ENCODE results near the gene IGF1R. TPM values are rescaled to one million over a fixed set of nuclear protein-coding genes. Genes with fewer than 3 reads are reported as not detected.

The IGF1R gene
- total and polyA plus RNA-seq, 7 donors: 1.2 to 130 (median 39.6) TPM

DNA sequence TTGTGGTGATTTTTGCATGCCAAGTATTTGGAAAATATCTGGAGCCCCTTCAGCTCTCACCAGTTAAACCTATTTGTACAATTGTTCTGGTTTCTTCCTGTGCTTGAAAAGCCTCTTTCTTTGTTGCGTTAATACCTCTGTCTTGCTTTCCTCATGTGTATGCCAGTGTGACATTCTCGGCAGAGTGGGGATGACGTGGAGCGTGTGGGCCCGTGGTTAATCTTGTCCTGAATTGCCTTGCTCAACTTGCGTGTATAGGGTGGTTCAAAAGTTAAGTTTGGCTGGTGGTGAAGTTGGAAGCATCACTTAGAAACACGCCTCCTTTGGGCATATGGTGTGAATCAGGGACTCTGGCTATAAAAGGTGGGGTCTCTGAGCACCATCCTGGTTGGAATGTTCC lies 67.1 kb downstream of the IGF1R start:
- TF ChIP-seq EP300 (IDR thresholded peaks at IDR 0.05): peak in 2 of 4 donors; percentile 73 to 88
- peak in 1 of 4 donors; percentile 28 for TF ChIP-seq POLR2AphosphoS5 (IDR thresholded peaks at IDR 0.05)
- TF ChIP-seq, protein P1, sequence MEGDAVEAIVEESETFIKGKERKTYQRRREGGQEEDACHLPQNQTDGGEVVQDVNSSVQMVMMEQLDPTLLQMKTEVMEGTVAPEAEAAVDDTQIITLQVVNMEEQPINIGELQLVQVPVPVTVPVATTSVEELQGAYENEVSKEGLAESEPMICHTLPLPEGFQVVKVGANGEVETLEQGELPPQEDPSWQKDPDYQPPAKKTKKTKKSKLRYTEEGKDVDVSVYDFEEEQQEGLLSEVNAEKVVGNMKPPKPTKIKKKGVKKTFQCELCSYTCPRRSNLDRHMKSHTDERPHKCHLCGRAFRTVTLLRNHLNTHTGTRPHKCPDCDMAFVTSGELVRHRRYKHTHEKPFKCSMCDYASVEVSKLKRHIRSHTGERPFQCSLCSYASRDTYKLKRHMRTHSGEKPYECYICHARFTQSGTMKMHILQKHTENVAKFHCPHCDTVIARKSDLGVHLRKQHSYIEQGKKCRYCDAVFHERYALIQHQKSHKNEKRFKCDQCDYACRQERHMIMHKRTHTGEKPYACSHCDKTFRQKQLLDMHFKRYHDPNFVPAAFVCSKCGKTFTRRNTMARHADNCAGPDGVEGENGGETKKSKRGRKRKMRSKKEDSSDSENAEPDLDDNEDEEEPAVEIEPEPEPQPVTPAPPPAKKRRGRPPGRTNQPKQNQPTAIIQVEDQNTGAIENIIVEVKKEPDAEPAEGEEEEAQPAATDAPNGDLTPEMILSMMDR (IDR thresholded peaks at IDR 0.05): no peak
- TF ChIP-seq POLR2A (IDR thresholded peaks at IDR 0.05): no peak
- Histone ChIP-seq H3K9me3 (no peaks in the 10 kb centered on the region), H3K36me3 (peaks cover 0 to 8% (median 0%) of the 10 kb centered on the region in 4 donors), H3K4me1 (peaks cover 0 to 75% (median 72%) of the 10 kb centered on the region in 4 donors), H3K27ac (peak overlapping the region in 3 of 4 donors; percentile 67 to 82 (median 74)), H3K27me3 (no peaks in the 10 kb centered on the region), H3K4me3 (no peak overlapping the region)
- 89 to 90% methylated on average over 7 of the region's 7 CpGs for WGBS, 2 donors
- intact Hi-C loops (cut with DNase I): no loop called here
- DNase-seq: no peak

DNA sequence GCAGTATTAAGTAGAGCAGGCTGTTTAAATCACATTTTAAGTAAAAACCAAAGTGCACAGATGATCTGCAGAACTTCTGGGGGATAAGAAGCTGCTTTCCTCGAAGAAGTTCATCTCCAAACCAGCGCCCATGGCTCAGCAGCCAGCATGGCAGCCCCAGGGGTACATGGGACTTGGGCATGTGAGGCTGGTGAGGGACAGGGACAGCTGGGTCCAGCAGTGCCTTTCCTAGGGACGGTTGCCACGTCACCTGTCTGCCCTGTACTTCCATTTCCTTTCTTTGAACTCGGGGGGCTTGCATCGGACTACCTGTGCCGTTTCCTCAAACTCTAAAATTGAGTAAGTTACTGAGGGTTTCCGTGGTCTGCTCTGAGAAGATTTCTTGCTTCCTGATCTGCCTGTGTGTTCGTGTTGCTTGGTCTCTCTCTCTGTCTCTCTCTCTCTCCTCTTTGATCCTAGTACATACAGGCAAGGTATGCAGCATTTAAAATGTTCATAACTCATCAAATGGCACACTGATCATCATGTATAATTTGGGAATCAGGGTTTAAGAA lies 67.6 kb downstream of the IGF1R start:
- Histone ChIP-seq H3K4me1 (peaks cover 0 to 81% (median 77%) of the 10 kb centered on the region in 4 donors), H3K27me3 (no peaks in the 10 kb centered on the region), H3K4me3 (no peak overlapping the region), H3K36me3 (peaks cover 0 to 8% (median 0%) of the 10 kb centered on the region in 4 donors), H3K9me3 (no peaks in the 10 kb centered on the region), H3K27ac (peak overlapping the region in 3 of 4 donors; percentile 67 to 82 (median 74))
- DNase-seq: no peak
- WGBS, 2 donors: 55 to 81% methylated on average over 9 of the region's 9 CpGs
- intact Hi-C loops (cut with DNase I): no loop called here
- TF ChIP-seq, protein P1 (IDR thresholded peaks at IDR 0.05): no peak
- TF ChIP-seq EP300 (IDR thresholded peaks at IDR 0.05) (no peak), POLR2AphosphoS5 (IDR thresholded peaks at IDR 0.05) (no peak), POLR2A (IDR thresholded peaks at IDR 0.05) (no peak)

- Histone ChIP-seq H3K9me3 (no peaks in the 10 kb centered on the region), H3K4me3 (no peak overlapping the region), H3K27me3 (no peaks in the 10 kb centered on the region), H3K27ac (peak overlapping the region in 3 of 4 donors; percentile 64 to 82 (median 74)), H3K4me1 (peaks cover 0 to 93% (median 91%) of the 10 kb centered on the region in 4 donors), H3K36me3 (no peaks in the 10 kb centered on the region)
- DNase-seq: no peak
- 96 to 97% methylated on average over 5 of the region's 5 CpGs for WGBS, 2 donors
- TF ChIP-seq EP300 (IDR thresholded peaks at IDR 0.05): no peak
- no peak for TF ChIP-seq POLR2AphosphoS5 (IDR thresholded peaks at IDR 0.05)
- TF ChIP-seq, protein P1 (IDR thresholded peaks at IDR 0.05): no peak
- no peak for TF ChIP-seq POLR2A (IDR thresholded peaks at IDR 0.05)
- intact Hi-C loops (cut with DNase I): no loop called here
These were observed 69.0 kb downstream of the IGF1R start for GRCh38 chr15:98717371-98717770.

- DNase-seq: no peak
- H3K27me3 ChIP-seq: no peaks in the 10 kb centered on the region
- H3K27ac ChIP-seq: peak overlapping the region; percentile 60 to 82 (median 69)
- H3K9me3 ChIP-seq: no peaks in the 10 kb centered on the region
- H3K4me1 ChIP-seq: peaks cover 0 to 95% (median 94%) of the 10 kb centered on the region in 4 donors
- 91 to 95% methylated on average over 11 of the region's 11 CpGs for WGBS, 2 donors
- TF ChIP-seq POLR2AphosphoS5 (IDR thresholded peaks at IDR 0.05) (no peak), EP300 (IDR thresholded peaks at IDR 0.05) (no peak), POLR2A (IDR thresholded peaks at IDR 0.05) (no peak)
- TF ChIP-seq, protein P1 (IDR thresholded peaks at IDR 0.05): no peak
- no peak overlapping the region for H3K4me3 ChIP-seq
- intact Hi-C loops (cut with DNase I): no loop called here
- H3K36me3 ChIP-seq: no peaks in the 10 kb centered on the region
These were observed 69.6 kb downstream of the IGF1R start for GRCh38 chr15:98717942-98718341.
